GM19468 (cell line): Measurements from ENCODE around the gene EHBP1.

Source experiments
- ATAC-seq: cut with Tn5 transposase; IDR thresholded peaks from one replicate; pipeline ENCODE4 v1.9.1; 2021; ENCODE audit warnings: mild to moderate bottlenecking, moderate library complexity, moderate number of reproducible peaks; ENCODE audit not compliant: unreplicated experiment; ENCODE audit errors: extremely low read depth

The EHBP1 gene

GRCh38 chr2:62811086-62811485 lies 105.6 kb downstream of the EHBP1 start:
- ATAC-seq = no peak

- no peak for ATAC-seq
Observed at GRCh38 chr2:62811972-62812371, 106.5 kb downstream of the EHBP1 start.

GRCh38 chr2:62812921-62813825 lies 107.7 kb downstream of the EHBP1 start:
- ATAC-seq = no peak

GRCh38 chr2:62814123-62814522 lies 108.6 kb downstream of the EHBP1 start:
- no peak for ATAC-seq

GRCh38 chr2:62817348-62817747 lies 111.8 kb downstream of the EHBP1 start:
- no peak for ATAC-seq

GRCh38 chr2:62817995-62818713 lies 112.6 kb downstream of the EHBP1 start:
- no peak for ATAC-seq

- ATAC-seq = no peak
Observed at GRCh38 chr2:62822549-62822948, 117.0 kb downstream of the EHBP1 start.

GRCh38 chr2:62824388-62824787 lies 118.9 kb downstream of the EHBP1 start:
- ATAC-seq = no peak

- no peak for ATAC-seq
Observed at GRCh38 chr2:62826141-62826540, 120.6 kb downstream of the EHBP1 start.

- ATAC-seq = no peak
Observed at GRCh38 chr2:62826953-62827675, 121.6 kb downstream of the EHBP1 start.

GRCh38 chr2:62831729-62832128 lies 126.2 kb downstream of the EHBP1 start:
- no peak for ATAC-seq

- no peak for ATAC-seq
Observed at GRCh38 chr2:62844311-62845090, 139.0 kb downstream of the EHBP1 start.

- ATAC-seq = no peak
Observed at GRCh38 chr2:62845256-62845655, 139.7 kb downstream of the EHBP1 start.

- no peak for ATAC-seq
Observed at GRCh38 chr2:62852254-62852653, 146.7 kb downstream of the EHBP1 start.

- no peak for ATAC-seq
Observed at GRCh38 chr2:62854600-62855514, 149.3 kb downstream of the EHBP1 start.

- ATAC-seq = no peak
Observed at GRCh38 chr2:62856228-62857040, 150.9 kb downstream of the EHBP1 start.

- no peak for ATAC-seq
Observed at GRCh38 chr2:62857139-62857931, 151.8 kb downstream of the EHBP1 start.
